GM10266 (cell line): ENCODE data around the gene NRGN.

Experiments
- DNase-seq: peaks from one replicate; pipeline ENCODE4 v3.0.0; 2012; ENCODE audit errors: extremely low spot score
- TF ChIP-seq, protein P1 (sequence below): IDR thresholded peaks from 2 replicates; pipeline ENCODE4 v1.5.1; 2012; ENCODE audit warnings: mild to moderate bottlenecking, low read depth; ENCODE audit not compliant: control insufficient read depth, insufficient read depth; ENCODE audit errors: missing control alignments

Gene NRGN

GRCh38 chr11:124778281-124778680, 38.5 kb downstream of the NRGN start:
- TF ChIP-seq, protein P1, sequence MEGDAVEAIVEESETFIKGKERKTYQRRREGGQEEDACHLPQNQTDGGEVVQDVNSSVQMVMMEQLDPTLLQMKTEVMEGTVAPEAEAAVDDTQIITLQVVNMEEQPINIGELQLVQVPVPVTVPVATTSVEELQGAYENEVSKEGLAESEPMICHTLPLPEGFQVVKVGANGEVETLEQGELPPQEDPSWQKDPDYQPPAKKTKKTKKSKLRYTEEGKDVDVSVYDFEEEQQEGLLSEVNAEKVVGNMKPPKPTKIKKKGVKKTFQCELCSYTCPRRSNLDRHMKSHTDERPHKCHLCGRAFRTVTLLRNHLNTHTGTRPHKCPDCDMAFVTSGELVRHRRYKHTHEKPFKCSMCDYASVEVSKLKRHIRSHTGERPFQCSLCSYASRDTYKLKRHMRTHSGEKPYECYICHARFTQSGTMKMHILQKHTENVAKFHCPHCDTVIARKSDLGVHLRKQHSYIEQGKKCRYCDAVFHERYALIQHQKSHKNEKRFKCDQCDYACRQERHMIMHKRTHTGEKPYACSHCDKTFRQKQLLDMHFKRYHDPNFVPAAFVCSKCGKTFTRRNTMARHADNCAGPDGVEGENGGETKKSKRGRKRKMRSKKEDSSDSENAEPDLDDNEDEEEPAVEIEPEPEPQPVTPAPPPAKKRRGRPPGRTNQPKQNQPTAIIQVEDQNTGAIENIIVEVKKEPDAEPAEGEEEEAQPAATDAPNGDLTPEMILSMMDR = no peak
- DNase-seq = no peak

GRCh38 chr11:124779568-124779967, 39.8 kb downstream of the NRGN start:
- no peak for DNase-seq
- TF ChIP-seq, protein P1 = no peak

DNA sequence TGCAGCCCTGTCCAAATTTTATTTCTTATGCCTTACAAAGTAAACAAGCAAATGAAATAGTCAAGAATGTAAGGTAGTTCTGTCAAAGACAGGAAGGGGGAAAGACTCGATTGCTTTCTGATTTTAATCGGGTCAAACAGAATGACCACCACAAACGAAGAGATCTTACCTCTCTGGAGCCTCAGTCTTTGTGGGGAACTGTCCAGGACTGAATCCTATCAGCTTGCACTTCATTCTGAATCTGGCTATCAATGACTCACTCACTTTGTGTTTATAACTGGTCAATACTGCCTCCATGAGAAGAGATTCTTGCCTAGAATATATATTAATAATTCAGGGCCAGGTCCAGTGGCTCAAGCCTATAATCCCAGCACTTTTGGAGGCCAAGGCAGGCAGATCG, 43.3 kb downstream of the NRGN start:
- no peak for DNase-seq
- TF ChIP-seq, protein P1 = no peak

GRCh38 chr11:124784051-124784450, 44.3 kb downstream of the NRGN start:
- DNase-seq = no peak
- TF ChIP-seq, protein P1 = no peak

GRCh38 chr11:124788521-124788920, 48.8 kb downstream of the NRGN start:
- no peak for DNase-seq
- TF ChIP-seq, protein P1 = no peak

- TF ChIP-seq, protein P1 = no peak
- DNase-seq = peak; percentile 31
Observed at GRCh38 chr11:124791626-124792341, 52.0 kb downstream of the NRGN start.

DNA sequence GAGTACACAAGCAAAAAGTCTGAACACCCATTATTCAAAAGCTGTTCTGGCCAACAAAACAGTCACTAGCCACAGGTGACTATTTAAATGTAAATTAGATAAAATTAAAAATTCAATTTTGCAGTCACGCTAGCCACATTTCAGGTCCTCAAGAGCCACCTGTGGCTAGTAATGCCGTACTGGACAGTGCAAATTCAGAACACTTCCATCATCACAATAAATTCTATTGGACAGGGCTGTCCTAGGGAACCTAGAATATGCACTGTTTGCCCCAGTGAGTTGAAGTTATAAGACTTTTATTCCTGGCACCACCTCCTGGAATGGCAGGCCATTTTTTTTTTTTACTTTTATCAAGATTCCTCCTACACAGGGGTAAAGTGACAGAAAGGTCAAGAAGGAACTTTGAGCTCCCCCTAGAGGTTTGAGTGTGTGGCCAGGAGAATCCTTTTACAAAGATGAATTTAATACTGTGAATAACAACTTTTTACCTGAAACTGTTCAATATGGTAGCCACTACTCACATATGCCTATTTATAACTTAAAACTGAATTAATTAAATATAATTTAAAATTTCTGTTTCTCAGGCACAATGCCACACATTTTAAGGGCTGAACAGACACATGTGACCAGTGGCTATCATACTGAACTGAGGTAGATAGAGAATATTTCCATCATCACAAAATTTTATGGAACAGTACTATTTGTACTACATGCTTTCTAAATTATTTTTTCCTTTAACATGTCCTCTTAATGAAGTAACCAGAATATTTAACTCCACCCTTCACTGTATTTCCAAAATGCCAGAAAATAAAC, 53.9 kb downstream of the NRGN start:
- TF ChIP-seq, protein P1 = peak; percentile 69
- peak; percentile 52 for DNase-seq
